ENCODE results near the gene KANK3.
"Not testable (repeated sequence)": the region's sequence is repeated elsewhere in the genome, so short reads cannot be mapped to it uniquely, and the experiment has no call there.

KANK3 gene

GRCh38 chr19:8314981-8315640 is 28.0 kb downstream of the KANK3 start:
- not testable (repeated sequence) for DNase-seq

GRCh38 chr19:8311461-8312260 is 31.4 kb downstream of the KANK3 start:
- no peak for DNase-seq

DNA sequence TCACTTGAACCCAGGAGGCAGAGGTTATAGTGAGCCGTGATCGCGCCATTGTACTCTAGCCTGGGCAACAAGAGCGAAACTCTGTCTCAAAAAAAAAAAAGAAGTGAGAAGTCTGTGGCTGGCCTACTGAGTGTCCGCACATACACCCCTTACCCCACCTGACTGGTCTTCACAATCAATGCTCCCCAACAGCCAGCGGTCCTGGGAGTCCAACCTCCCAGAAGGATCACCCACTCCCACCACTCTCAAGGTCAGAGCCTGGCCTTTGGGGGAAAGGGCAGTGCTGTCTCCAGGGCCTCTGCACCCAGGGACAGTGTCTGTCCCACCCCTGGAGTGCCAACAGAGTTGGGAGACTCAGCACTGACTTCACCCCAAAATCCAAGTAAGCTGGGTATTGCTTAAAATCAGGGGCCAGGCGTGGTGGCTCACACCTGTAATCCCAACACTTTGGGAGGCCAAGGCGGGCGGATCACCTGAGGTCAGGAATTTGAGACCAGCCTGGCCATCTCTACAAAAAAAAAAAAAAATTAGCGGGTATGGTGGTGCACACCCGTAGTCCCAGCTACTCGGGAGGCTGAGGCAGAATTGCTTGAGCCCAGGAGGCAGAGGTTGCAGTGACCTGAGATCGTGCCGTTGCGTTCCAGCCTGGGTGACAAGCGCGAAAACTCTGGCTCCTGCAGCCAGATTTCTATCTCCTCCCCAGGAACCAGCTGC is 32.6 kb downstream of the KANK3 start:
- no peak for DNase-seq

- DNase-seq = no peak
Measured at GRCh38 chr19:8308891-8309291, 34.2 kb downstream of the KANK3 start.

DNA sequence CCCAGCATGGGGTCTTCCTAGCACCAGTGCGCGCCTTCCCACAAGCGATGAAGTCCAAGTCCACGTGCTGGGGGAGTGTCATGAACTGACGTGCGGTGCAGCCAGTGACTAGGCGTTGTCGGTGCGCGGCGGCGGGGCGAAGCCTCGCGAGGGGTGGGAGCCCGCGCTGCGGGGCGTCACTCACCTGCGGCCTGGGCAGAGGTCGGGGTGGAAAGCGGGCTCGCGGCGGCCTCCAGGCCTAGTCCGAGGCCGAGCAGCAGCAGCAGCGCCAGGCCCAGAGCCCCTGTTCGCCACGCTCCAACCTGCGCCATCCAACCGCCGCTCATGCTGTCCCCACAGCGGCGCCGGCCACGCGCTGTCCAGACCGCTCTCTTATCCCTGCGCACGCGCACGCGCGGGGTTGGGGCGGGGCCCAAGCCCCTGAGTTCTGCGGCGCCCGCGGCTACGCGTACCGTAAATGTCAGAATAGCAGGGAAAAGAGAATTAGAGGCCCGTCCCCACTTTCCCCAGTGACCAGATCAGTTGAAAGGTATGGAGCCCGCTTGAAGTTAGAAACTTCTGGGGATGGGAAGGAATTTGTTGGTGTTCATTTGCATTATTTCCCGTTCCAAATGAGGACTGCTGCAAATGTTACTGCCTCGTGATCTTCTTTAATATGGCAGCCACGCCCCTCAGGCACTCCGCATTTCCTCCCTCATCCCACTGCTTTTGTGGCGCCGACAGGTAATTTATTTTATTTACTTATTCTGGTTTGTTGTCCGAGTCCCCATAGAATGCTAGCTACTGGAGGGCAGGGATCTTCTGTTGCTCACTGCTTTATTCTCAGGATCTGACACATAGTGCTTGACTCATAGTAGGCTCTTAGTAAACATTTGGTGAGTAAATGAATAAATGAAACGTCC is 34.8 kb downstream of the KANK3 start, which contains the start of gene CD320:
Gene CD320, minus strand, starts transcription at position 394 of the 902 bp plus-strand sequence. Its CDS starts 68 bp downstream, at position 326.
- DNase-seq = no peak

- DNase-seq = no peak
Measured at GRCh38 chr19:8307400-8307964, 35.6 kb downstream of the KANK3 start.

DNA sequence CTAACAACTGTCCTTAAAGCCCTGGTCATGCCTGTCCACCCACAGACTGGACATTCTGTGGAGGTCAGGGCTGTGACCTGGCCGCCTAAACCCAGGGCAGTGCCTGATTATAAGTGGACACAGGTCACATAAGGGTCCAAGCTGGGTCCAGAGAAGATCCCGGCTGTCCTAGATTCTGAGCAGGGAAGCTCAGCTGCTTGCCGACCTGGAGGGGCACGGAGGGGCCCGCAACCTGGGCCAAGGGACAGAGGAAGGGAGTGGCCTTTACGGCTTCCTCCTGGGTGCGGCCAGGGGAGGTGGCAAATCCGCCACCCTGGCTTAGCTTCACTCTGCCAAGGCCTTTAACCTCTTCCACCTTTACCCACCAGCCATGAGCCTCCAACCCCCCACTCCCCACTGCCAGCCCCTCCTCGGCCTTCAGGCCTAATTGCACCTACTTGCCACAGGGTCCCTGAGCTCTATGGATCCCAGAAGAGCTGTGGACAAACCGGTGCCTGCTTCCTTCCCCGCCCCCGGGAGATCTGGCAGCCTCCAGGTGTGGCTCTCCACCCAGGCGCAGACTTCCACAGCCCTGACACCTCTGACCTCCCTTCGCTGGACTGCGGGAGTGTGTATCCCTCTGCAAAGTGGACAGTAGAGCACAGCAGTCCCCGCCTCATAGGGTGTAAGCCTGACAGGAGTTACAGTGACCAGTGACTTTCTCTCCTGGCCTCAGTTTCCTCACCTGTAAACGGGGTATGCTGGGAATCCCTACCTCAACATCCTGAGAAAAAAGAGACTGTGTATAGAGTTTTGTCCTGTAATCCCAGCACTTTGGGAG is 36.6 kb downstream of the KANK3 start:
- DNase-seq = no peak

DNA sequence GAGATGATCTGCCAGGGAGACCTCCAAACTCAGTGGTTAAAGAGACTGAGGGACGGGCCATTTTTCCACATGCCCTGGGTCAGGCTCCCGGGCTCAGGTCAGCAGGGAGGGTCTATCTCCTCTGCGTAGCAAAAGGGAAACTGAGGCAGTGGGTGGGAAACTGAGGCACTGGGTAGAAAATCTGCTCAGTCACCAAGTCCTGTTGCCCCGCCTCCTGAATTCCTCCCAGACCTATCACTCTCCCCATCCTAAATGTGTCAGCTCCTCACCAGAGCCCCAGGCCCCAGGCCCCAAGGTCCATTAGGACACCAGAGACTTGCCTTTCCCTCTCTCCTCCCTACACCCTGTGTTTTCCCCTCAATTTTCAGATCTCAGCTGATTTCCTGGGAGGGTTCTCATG is 37.3 kb downstream of the KANK3 start:
- DNase-seq = no peak

DNA sequence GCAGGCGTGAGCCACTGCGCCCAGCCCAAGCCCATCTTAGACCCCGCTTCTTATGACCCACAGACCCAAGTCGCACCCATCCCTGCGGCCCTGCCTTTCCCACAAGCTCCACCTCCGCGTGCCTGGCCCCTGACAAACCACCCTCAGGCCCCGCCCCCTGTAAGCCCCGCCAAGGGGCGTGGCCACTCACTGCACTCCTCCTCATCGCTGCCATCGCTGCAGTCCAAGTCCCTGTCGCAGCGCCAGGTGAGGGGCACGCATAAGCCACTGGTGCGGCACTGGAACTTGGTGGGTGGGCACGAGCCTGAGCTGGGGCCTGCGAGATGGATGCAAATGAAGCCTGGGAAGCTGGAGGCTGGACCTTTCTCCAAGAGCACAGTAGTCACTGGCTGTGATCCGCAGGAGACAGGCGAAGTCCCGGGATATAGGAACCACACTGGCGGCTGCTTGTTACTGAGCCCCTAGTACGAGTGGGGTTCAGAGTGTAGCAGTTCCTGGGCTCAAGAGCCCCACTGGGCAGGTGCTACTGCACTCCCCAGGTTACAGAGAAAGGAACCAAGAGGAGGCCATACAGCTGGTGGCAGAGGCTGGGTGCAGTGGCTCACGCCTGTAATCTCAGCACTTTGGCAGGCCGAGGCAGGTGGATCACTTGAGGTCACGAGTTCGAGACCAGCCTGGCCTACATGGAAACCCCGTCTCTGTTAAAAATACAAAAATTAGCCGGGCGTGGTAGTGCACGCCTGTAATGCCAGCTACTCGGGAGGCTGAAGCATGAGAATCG is 38.0 kb downstream of the KANK3 start:
- no peak for DNase-seq

GRCh38 chr19:8302734-8303133 is 40.3 kb downstream of the KANK3 start:
- DNase-seq = no peak

GRCh38 chr19:8302357-8302691 is 40.7 kb downstream of the KANK3 start:
- no peak for DNase-seq

DNA sequence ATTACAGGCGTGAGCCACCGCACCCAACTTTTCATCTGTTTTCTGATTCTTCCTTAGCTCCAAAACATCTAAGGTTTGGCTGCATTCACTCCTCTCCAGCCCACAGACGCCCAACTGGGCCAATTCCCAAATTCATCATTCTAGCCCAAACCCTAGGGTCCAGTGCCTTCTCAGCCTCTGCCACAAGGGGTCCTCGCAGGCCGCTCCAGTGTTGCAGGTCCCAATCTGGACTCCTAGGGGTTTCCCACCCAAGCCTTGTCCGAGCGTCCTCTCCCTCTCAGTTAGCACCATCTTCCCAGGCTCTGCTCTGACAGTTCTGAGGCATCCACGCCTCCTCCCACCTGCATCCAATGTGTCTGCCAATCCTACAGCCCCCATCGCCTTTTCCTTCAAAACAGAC is 51.7 kb downstream of the KANK3 start:
- DNase-seq = not testable (repeated sequence)

DNA sequence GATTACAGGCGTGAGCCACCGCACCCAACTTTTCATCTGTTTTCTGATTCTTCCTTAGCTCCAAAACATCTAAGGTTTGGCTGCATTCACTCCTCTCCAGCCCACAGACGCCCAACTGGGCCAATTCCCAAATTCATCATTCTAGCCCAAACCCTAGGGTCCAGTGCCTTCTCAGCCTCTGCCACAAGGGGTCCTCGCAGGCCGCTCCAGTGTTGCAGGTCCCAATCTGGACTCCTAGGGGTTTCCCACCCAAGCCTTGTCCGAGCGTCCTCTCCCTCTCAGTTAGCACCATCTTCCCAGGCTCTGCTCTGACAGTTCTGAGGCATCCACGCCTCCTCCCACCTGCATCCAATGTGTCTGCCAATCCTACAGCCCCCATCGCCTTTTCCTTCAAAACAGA is 66.6 kb downstream of the KANK3 start:
- DNase-seq = not testable (repeated sequence)

All from cortex of kidney (tissue), 1 donor.